ENCODE measurements around the gene SLC38A2.
"Not testable (repeated sequence)": the region's sequence is repeated elsewhere in the genome, so short reads cannot be mapped to it uniquely, and the experiment has no call there.

Gene SLC38A2

DNA sequence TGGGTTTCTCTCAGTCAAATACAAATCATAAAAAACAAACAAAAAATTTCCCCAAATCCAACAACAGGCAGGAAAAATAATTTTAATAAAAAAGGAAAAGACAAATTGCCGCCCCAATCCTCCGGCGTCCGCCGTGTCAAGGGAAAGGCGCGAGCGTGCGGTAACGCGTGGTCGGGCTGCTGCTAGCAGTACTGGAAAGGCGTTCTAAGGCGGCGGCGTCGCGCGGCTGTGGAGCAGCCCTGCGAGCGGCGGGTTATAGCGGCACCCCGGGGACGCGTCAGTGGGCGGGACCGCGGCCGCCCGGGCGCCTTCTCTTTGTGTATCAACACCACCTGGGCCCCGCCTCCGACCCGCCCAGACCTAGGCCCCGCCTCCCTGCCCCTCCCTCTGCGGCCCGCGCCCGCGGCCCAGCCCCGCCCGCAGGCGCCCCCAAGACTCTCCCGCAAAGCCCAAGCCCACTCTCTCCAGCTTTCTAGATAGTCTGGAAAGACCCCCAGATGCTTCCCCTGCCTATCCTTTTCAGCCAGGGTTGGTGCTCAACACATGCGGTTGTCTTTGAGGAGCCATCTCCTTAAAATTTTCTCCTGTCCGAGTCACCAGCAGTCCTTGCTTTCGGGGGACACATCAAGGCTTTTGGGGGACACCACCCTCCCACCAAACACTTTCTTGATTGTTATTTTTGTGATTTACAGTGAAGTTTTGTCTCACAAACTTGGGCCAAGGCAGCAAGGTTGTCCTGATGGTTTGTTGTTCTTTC lies at the start of gene SLC38A2:
TSS of gene SLC38A2 (minus strand) at position 230 of the 757 bp plus-strand sequence. CDS start 1,480 bp downstream, outside the sequence.
- DNase-seq = peak; percentile 90

DNA sequence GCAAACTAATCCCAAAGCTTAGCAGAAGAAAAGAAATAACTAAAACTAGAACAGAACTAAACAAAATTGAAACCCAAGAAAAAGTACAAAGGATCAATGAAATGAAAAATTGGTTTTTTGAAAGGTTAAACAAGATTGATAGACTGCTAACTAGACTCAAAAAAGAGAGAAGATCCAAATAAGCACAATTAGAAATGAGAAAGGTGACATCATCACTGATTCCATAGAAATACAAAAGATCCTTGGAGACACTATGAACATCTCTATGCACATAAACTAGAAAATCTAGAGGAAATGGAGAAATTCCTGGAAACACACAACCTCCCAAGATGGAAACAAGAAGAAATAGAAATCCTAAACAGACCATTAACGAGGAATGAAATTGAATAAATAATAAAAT lies 47.1 kb upstream of the SLC38A2 start:
- no peak for DNase-seq

DNA sequence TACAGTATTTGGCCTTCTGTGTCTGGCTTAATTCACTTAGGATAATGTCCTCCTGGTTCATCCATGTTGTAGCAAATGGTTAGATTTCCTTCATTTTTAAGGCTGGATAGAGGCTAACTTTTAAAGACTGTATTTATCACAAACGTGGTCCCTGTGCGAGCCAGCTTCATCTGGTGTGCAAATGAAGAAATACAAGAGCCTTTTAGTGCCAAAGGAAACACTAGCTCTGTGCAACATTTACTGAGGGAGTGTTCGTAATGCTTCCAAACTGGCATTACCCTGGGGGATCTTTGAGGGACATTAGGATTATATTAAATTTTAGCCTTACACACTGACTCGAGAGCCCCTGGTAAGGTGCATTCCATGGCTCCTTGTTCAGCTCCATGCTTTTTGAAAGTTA lies 43.0 kb upstream of the SLC38A2 start:
- no peak for DNase-seq

DNA sequence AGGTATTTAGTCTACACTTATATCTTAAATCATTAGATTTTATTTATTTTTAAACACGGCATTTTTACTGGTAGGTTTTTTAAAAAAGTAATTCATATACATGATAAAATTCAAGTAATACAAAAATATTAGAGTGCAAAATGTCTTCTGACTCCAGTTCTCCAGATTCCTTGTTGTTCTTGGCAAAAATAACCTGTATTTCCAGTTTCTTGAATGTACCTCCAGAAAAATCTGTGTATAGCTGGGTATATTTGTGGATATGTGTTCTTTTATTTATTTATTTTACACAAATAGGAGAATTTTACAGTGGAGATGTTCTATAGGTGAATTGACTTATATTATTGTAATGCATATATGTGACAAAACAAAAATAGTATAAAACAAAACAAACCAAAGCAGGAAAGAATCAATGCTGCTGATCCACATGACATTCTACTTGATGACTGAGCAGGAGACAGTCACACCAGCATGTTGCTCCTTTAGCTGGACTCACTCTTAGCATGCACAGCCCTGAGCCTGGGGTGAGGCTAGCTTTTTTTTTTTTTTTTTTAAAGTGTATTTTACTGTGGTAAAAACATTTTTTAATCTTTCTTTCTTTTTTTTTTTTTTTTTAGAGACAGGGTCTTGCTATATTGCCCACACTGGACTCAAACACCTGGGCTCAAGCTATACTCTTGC lies 42.2 kb upstream of the SLC38A2 start:
- DNase-seq = no peak

DNA sequence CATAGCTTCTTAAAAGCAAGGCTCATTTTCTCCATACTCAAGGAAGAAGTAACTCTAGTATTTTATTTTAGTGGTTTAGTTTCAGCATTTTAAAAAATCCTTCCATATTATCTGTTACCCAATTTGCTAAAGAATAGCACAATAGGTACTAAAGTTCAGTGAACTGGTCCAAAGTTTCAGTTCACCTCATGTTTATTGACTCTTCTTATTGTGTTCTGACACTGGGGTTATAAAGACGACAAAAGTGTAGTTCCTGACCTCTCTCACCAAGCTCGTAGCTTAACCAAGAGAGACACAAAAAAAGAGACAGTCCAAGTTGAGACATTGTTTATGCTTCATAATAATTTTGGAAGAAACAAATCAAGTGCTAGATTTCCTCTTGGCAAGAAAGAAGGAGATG lies 40.8 kb upstream of the SLC38A2 start:
- DNase-seq = no peak

DNA sequence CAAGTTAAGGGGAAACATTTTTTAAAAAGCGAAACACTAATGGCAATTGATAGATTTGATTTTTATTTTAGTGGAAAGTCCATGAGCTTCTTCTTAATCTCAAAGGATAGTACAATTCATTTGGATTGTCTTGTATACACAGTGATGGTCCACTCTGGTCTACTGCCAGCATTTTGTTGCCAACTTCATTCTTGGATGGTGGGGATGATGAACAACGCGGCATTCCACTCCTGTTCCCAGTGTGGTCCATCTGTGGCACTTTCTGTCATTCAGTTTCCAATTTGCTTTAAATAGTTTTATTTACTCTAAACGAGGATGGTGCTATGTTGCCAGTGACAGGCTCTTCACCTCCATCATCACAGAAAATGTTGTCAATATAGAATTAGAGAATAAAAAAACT lies 40.3 kb upstream of the SLC38A2 start:
- no peak for DNase-seq

DNA sequence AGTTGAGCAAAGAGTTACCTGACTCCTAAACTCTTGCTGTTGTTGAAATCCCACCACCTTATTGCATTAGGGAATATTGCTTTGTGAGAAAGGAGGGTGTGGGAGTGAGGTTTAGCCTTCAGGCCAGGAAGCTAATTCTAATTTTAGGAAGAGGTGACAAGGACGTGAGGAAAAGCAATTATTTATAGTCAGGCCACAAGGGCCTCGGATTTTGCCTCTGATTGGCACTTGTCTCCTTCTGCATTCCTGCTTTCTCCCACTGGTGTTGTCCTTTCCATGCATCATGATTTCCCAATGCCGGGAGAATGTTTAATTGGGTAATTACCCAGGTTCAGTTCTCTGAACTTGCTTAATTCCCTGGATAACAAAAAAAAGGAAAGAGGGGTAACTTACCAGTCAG lies 37.9 kb upstream of the SLC38A2 start:
- no peak for DNase-seq

DNA sequence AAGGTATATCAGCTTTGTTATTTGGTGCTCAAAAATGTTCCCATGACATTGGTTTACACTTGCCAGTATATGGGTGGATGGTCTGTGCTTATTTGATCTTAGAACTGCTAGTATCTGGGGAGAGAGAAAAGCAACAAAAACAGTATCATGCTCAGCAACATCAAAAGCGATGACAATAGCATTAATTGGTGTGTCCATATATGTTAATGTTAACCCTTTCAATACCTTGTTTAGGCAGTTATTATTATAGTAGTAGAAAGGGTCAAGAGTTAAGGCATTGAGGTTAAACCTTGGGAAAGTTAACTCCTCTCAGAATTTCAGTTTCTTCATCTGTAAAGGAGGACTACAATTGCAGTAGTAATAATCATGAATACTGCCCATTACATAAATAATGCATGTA lies 37.4 kb upstream of the SLC38A2 start:
- DNase-seq = no peak

DNA sequence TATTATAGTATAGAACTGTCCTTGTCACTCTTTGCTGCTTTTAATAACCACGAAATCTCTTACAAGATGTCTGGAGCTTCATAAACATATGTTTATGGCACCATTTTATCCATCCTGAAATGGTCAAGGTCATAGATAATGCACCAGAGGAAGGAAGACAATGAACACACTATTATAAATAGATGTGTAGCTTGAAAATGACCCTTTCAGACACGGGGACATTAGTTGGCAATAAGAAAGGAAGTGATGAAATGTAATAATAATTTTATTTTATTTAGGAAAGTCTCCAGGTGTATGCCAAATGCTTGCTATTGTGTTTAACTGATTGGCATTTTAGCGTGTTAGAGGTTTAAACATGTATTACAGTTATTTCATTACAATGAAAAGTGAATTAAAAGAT lies 36.8 kb upstream of the SLC38A2 start:
- DNase-seq = no peak

DNA sequence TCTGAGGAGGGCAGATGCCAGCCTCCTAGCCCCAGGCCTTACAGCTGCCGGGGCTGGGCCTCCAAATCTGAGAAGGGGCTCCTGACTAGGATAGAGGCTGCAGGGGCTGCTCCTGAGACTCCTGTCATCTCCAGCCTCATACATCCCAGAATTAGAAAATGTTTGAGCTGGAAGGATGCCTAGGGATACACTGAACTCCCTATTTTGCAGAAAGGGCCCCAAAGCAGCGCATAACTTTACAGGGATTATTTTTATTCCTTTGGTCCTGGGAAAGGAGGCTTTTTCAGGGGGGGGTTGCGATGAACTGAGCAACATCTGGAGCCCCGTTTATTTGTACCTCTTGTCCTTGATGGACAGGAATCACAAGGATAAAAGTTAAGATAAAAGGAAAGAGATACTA lies 35.9 kb upstream of the SLC38A2 start:
- DNase-seq = no peak

DNA sequence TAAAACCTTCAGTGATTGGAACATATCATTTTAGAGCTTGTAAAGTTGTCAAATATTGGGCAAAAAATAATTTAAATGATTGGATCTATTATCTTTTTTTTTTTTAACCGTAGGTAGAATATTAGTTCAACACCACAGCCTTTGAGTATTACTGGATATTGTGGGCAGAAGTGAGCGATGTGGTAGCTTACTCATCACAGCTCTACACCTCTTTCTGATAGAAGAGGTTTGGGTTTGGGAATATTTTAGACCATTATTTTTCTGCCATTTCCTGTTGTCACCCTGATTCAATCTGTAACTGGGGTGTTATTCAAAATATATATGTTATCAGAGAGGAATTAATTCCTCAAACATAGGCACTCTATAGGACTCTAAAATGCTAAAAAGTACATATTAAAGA lies 34.8 kb upstream of the SLC38A2 start:
- no peak for DNase-seq

DNA sequence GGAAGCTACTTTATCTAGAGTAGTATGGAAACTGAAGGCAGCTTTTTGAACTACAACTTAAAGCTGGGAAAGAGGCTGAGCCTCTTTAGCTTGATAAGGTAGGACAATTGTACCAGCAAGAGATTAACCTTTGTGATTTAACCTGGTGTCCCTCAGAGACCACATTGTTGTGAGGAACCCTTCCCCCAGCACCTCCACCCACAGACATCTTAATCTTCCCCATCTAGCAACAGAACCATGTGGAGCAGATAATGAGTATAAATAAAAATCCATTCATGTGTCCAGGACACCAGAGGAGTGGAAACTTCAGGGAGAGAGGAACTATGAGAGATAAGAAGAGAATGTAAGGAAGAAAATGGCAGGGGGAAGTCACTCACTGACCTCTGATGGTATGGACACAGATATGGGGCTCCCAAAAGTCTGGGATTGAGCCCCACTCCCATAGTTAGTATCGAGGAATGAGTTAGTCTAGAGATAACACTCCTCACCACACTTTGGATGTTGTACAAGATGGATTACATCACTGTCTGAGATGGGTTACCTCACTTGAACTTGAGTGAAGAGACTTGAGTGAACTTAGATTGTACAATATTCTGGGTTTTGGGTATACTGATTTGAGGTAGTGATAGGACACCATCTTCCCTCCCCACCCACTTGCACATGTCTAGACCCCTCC lies 33.9 kb upstream of the SLC38A2 start:
- no peak for DNase-seq

DNA sequence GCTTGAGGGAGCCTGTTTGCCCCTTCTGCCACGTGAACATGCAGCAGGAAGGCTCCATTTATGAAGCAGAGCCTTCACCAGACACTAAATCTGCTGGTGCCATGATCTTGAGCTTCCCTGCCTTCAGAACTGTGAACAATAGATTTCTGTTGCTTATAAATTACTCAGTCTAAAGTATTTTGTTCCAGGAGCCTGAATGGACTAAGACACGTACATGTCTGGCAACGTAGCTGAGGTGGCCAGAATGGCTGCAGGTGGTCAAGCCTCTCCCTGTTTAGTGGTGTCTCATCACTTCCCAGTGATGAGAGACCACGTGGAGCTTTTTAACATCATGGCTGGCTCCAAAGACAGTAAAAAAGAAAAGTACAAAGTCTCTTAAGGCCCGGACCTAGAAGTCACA lies 32.2 kb upstream of the SLC38A2 start:
- no peak for DNase-seq

DNA sequence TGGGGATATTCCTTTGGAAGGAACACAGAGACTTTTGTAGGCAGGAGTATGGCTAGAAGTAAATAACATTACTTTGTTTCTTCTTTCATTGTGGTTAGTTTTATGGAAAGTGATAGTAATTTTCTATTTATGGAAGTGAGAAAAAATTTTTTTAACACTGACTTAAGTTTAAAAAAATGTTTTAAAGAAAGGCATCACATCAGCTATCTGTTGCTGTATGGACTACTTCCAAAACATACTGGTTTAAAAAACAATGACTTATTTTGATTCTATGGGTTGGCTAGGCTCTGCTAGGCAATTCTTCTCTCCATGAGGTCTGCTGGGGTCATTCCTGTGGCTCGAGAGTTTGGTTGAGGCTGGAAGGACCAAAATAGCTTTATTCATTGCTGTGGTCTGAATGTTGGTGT lies 31.7 kb upstream of the SLC38A2 start:
- DNase-seq = no peak

DNA sequence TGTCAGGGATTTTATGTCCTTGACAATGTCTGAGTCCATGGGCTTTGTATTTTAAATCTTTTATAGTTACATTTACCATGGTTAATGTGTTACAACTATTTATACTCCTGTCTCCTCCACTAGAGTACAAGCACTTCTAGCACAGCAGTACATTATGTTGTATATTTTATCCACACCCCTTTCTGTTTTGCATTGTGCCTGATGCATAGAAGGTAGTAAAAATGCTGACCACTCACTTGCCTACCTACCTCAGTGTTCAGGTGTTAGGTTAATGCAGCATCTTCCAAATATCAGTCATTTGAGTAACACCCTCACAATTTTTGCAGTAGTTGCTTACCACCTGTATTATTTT lies 31.1 kb upstream of the SLC38A2 start:
- no peak for DNase-seq

DNA sequence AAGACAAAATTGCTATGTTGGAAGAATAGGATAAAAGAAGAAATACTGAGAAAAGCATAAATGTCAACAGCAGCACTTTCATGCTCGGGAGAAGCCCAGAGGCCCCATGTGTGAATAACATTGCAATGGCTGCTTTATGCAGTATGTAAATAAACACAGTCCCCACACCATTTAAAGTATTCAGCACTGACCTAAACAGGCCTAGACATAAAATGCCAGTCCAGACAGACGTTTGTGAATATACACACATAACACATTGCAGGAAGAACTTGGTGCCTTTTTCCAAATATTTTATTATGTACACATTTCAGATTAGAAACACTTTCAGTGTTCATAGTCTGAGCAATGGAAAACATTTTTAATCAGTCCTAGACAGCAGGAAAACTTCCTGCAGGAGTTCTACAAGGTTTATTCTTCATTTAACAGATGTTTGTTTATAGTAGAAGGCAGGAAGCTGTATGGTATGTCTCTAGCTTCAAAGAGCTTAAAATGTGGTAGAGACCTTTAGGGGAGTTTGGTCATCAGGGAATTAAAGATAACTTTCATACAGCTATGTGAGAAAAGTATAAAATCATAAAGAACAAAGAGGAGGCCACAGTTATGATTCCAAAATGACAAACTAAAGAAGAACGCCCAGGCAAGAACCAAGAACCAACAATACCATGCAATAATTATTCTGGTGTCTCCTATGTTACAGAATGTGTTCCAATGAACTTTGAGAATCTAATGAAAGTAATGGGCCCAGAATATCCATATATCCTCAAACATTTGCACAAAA lies 30.6 kb upstream of the SLC38A2 start:
- no peak for DNase-seq

DNA sequence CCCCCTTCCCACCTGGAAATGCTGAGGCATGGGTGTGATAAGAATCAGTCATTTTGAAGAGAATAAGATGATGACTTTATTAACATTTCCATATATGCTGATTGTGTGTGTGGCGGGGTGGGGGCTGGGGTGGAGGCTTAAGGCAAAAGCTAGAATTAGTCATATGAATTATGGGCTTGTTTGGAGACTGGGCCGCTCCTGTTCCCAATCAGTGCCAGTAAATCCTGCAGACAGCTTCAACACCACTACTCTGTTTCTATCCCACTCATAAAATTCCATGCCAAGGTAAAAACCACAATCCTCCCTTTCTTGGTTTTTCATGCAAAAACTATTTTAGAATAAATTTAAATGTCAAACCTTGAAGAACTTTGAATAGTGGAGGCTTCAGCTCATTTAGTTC lies 29.9 kb upstream of the SLC38A2 start:
- no peak for DNase-seq

DNA sequence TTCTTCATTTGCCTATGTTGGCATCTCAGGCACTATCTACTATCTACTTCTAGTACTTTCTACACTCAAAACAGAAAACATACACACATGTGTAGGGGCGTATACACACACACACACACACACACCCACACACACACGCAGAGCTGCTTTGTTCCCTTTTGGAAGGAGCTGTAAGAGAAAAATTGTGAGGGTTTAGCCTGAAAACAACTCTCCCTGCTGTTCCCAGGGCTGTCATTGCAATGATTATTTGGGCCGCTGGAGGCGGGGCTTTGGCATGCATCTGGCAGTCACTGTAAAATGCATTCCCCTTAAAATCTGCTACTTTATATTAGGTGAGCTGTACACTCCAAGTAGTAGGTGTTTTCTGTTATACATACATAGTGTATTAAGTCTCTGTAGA lies 29.1 kb upstream of the SLC38A2 start:
- DNase-seq = no peak

DNA sequence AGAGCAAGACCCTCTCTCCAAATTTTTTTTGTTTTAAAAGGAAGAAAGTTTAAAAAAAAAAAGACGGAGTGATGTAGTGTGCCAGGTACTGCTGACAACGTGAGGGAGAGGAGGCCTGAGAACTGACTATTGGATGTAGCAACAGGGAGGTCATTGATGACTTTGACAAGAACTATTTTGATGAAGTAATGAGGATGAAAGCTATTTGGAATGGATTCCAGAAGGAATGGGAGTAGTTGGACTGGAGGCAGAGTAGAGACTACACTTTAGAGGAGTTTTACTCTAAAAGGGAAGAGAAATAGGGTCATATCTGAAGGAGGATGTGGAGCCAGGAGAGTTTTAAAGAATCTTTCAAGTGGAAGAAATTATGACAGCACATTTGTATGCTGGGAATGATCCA lies 27.8 kb upstream of the SLC38A2 start:
- DNase-seq = no peak

DNA sequence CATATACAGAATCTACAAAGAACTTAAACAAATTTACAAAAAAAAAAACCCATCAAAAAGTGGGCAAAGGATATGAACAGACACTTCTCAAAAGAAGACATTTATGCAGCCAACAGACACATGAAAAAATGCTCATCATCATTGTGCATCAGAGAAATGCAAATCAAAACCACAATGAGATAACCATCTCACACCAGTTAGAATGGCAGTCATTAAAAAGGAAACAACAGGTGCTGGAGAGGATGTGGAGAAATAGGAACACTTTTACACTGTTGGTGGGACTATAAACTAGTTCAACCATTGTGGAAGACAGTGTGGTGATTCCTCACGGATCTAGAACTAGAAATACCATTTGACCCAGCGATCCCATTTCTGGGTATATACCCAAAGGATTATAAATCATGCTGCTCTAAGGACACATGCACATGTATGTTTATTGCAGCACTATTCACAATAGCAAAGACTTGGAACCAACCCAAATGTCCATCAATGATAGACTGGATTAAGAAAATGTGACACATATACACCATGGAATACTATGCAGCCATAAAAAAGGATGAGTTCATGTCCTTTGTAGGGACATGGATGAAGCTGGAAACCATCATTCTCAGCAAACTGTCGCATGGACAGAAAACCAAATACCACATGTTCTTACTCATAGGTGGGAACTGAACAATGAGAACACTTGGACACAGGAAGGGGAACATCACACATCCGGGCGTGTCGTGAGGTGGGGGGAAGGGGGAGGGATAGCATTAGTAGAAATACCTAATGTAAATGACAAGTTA lies 27.1 kb upstream of the SLC38A2 start:
- not testable (repeated sequence) for DNase-seq

DNA sequence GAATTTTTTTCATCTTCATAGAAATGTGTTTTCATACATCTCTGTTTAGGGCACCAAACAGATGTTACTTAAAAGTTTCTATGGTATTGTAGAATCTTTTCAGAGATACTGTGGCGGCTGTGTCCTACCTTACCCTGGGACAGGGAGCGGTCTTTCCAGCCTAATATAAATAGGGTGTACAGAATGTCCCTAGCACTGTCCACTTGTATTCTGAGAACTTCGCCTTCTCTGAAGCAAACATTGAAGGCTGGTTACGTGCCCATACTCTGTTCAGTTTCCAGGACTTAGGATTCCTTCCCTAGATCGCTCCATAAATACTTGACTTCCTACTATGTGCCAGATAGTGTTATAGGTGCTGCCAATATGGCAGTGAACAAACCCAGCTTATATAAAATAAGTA lies 24.3 kb upstream of the SLC38A2 start:
- DNase-seq = no peak

DNA sequence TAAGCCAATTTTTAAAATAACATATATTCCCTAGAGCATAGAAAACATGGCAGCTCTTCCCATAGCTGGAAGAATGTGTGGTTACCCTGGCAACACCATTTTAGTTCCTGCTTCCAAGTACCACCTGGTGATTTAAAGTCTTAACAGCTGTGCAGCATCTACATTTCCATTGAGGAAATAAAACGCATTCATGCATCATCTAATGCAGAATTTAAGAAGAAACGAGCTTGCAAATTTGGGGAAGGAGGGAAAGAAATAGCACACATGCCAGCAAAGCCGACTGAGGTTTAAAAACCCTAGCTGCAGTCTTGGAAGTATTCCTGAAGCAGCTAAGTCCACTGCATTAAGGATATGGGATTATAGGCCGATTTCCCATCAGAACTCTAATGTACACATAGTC lies 22.8 kb upstream of the SLC38A2 start:
- no peak for DNase-seq

DNA sequence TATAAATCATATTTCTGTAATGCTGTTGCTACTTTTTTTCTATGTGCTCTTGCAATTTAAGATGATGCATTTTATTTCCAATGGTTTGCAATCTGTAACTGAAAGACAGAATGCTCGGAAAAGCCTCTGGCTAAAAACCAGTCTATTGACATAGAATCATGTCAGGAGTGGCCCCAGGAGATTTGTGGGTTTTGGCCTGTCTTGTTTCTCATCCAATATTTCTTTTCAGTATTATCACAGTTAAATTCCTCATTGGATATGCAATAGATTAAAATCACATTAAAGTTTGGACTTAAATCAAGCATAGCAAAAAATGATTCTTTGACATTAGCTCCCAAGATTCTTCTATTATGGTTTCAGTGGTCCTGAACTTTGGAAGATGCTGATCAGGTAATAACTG lies 19.1 kb upstream of the SLC38A2 start:
- no peak for DNase-seq
